Activated CD4-positive, alpha-beta T cell treated with anti-CD3 and anti-CD28 coated beads, Interleukin-10, Interleukin-2, amounts not matched to agents 100 ng/mL and 50 ng/mL, durations not matched to agents 16 hours and 8 hours (primary cell): ENCODE measurements around the gene PPP1R37.

Experiments used
- DNase-seq: peaks from one replicate; pipeline ENCODE4 v3.0.0-alpha.2; 2020

Gene PPP1R37

GRCh38 chr19:45070861-45071544 is 22.0 kb upstream of the PPP1R37 start:
- no peak for DNase-seq

- DNase-seq, result no peak
Observed at GRCh38 chr19:45071545-45071938, 21.4 kb upstream of the PPP1R37 start.

GRCh38 chr19:45071969-45072790 is 20.8 kb upstream of the PPP1R37 start:
- no peak for DNase-seq

- no peak for DNase-seq
Observed at GRCh38 chr19:45074744-45075300, 18.2 kb upstream of the PPP1R37 start.

- DNase-seq, result peak; percentile 72
Observed at GRCh38 chr19:45075301-45076028, 17.5 kb upstream of the PPP1R37 start.

GRCh38 chr19:45076029-45076850 is 16.7 kb upstream of the PPP1R37 start, which contains the start of gene ZNF296:
ZNF296 (minus strand) TSS chr19:45076478; CDS start chr19:45076373, 105 bp downstream.
- DNase-seq, result peak; percentile 92

- DNase-seq, result no peak
Observed at GRCh38 chr19:45076851-45077730, 15.9 kb upstream of the PPP1R37 start.

GRCh38 chr19:45078390-45079062 is 14.5 kb upstream of the PPP1R37 start:
- DNase-seq, result no peak

GRCh38 chr19:45079063-45079910 is 13.7 kb upstream of the PPP1R37 start, which contains the start of gene GEMIN7:
GEMIN7 (plus strand) TSS chr19:45079260; CDS start chr19:45090115, 10,855 bp downstream.
- DNase-seq, result peak; percentile 88

- DNase-seq, result peak; percentile 22
Observed at GRCh38 chr19:45079911-45080370, 13.0 kb upstream of the PPP1R37 start.

GRCh38 chr19:45082170-45082569 is 10.8 kb upstream of the PPP1R37 start:
- no peak for DNase-seq

- no peak for DNase-seq
Observed at GRCh38 chr19:45086480-45086879, 6.5 kb upstream of the PPP1R37 start.

- peak; percentile 77 for DNase-seq
Observed at GRCh38 chr19:45087531-45087930, 5.4 kb upstream of the PPP1R37 start.

GRCh38 chr19:45090034-45090433 is 2.9 kb upstream of the PPP1R37 start:
- DNase-seq, result no peak

- no peak for DNase-seq
Observed at GRCh38 chr19:45090606-45091005, 2.4 kb upstream of the PPP1R37 start.

- peak; percentile 98 for DNase-seq
Observed at GRCh38 chr19:45091031-45091923, 1.7 kb upstream of the PPP1R37 start.

- DNase-seq, result no peak
Observed at GRCh38 chr19:45094137-45094536, 1.2 kb downstream of the PPP1R37 start.

- no peak for DNase-seq
Observed at GRCh38 chr19:45094707-45095106, 1.7 kb downstream of the PPP1R37 start.
